ENCODE data around the gene EIF2AK3. TPM values are rescaled to one million over a fixed set of nuclear protein-coding genes. Genes with fewer than 3 reads are reported as not detected.

Gene EIF2AK3
- polyA plus RNA-seq, 2 of the 4 experiments (the other 2 are of a cell fraction) = 11.0 to 17.5 TPM

DNA sequence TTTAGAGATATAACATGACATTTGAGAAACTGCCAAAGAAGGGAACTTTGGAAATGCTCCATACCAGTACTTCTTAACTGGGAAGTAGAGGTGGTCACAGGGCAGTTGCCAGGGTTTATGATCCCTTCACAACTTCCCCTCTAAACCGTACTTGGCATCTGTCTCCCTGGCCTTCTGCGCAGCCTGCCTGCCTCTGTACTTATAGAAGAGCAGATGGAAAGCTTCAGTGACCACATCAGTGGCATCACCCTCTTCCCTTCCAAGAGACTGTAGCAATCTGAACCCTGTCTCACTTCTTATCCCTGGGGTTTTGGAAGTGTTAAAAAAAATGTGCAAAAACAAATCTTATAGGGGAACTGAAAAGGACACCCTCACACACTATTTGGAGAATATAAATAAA is 64.1 kb downstream of the EIF2AK3 start:
- TF ChIP-seq PHF8 (IDR thresholded peaks at IDR 0.05; ENCODE audit: borderline replicate concordance, low read depth) (no peak), CBX8 (IDR thresholded peaks at IDR 0.05) (no peak), CHD4 (IDR thresholded peaks at IDR 0.05; ENCODE audit: borderline replicate concordance) (no peak), EHMT2 (IDR thresholded peaks at IDR 0.05; ENCODE audit: low read depth) (no peak), BHLHE40 (IDR thresholded peaks at IDR 0.05; ENCODE audit: low read depth, low read length) (no peak), ZC3H11A (IDR thresholded peaks at IDR 0.05) (no peak), RNF2 (IDR thresholded peaks at IDR 0.05; ENCODE audit: borderline replicate concordance, low read depth) (no peak), CBX2 (IDR thresholded peaks at IDR 0.05; ENCODE audit: borderline replicate concordance, low read depth) (no peak), EHF (CRISPR knock-in tag; IDR thresholded peaks at IDR 0.05) (no peak), RARB (CRISPR knock-in tag; IDR thresholded peaks at IDR 0.05) (no peak), TP53 (CRISPR knock-in tag; IDR thresholded peaks at IDR 0.05) (no peak)
- POLR2A ChIA-PET = no interaction called here
- no peaks in the 10 kb centered on the region for H3K9me3 ChIP-seq
- DNase-seq (ENCODE audit: low read depth in 1 of 2, low spot score in 1 of 2) = no peak
- CTCF ChIA-PET = interaction anchor here (0.9 kb wide), 1 partner anchor 28 kb away, joined by 3 read pairs; no protein-coding TSS in a partner anchor
- ATAC-seq = no peak
- no peaks in the 10 kb centered on the region for H3K4me1 ChIP-seq
- FAIRE-seq = no peak
- no peak overlapping the region for H3K4me3 ChIP-seq
- H3K27ac ChIP-seq = no peak overlapping the region
- no peak overlapping the region for H3K4me2 ChIP-seq
- 82% methylated on average over 2 of the region's 2 CpGs for WGBS (ENCODE audit: missing lambda C conversion rate)

DNA sequence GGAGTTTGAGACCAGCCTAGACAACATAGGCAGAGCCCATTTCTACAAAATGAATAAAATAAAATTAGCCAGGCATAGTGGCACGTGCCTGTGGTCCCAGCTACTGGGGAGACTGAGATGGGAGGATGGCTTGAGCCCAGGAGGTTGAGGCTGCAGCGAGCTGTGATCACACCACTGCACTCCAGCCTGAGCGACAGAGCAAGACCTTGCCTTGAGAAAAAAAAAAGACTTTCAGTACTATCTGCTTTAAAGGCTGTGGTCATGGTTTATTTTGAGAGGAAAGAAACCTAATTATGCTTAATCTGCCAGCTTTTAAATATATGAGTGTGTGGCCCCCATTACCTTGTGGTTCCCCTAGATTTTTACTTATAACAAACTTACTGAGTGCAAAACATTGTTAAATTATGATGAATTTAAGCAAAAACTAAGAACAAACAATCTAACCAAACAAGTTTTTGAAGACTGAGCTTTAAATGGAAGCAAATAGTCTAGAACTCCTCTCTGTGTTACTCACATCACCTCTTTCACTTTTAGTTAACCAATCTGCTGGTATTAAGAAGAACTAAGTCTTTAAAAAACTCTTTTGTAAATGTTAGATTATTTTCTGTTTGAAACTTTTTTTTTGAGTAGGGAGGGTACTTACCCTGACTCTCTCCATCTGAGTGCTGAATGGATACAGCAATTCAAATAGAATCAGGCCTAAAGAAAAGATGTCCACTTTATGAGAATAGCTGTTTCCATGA is 65.4 kb downstream of the EIF2AK3 start:
- no peak overlapping the region for H3K27ac ChIP-seq
- POLR2A ChIA-PET = no interaction called here
- ATAC-seq (no peak), DNase-seq (ENCODE audit: low read depth in 1 of 2, low spot score in 1 of 2) (no peak), FAIRE-seq (no peak)
- H3K4me1 ChIP-seq = no peaks in the 10 kb centered on the region
- CTCF ChIA-PET = interaction anchor here (0.7 to 0.9 kb wide), 2 partner anchors 29 to 185 kb away, joined by 3 read pairs; no protein-coding TSS in a partner anchor
- H3K9me3 ChIP-seq = no peaks in the 10 kb centered on the region
- no peak overlapping the region for H3K4me2 ChIP-seq
- WGBS (ENCODE audit: missing lambda C conversion rate) = 91% methylated on average over 3 of the region's 3 CpGs
- TF ChIP-seq, protein P1, sequence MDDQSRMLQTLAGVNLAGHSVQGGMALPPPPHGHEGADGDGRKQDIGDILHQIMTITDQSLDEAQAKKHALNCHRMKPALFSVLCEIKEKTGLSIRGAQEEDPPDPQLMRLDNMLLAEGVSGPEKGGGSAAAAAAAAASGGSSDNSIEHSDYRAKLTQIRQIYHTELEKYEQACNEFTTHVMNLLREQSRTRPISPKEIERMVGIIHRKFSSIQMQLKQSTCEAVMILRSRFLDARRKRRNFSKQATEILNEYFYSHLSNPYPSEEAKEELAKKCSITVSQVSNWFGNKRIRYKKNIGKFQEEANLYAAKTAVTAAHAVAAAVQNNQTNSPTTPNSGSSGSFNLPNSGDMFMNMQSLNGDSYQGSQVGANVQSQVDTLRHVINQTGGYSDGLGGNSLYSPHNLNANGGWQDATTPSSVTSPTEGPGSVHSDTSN (IDR thresholded peaks at IDR 0.05) = no peak
- no peak for TF ChIP-seq FOSB (CRISPR knock-in tag; IDR thresholded peaks at IDR 0.05)
- no peak for TF ChIP-seq GATA3 (IDR thresholded peaks at IDR 0.05; ENCODE audit: borderline replicate concordance)
- no peak for TF ChIP-seq TP53 (CRISPR knock-in tag; IDR thresholded peaks at IDR 0.05)
- TF ChIP-seq, protein P2, sequence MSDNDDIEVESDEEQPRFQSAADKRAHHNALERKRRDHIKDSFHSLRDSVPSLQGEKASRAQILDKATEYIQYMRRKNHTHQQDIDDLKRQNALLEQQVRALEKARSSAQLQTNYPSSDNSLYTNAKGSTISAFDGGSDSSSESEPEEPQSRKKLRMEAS (IDR thresholded peaks at IDR 0.05) = no peak
- TF ChIP-seq ZNF302 (CRISPR knock-in tag; IDR thresholded peaks at IDR 0.05) = no peak
- TF ChIP-seq PHF8 (IDR thresholded peaks at IDR 0.05; ENCODE audit: borderline replicate concordance, low read depth) = no peak
- no peak for TF ChIP-seq POLR2A (IDR thresholded peaks at IDR 0.05; ENCODE audit: low read length)
- TF ChIP-seq NFE2L2 (conservative IDR thresholded peaks at IDR 0.05; ENCODE audit: low read length) = no peak
- no peak for TF ChIP-seq ZC3H11A (IDR thresholded peaks at IDR 0.05)
- no peak for TF ChIP-seq SMC3 (IDR thresholded peaks at IDR 0.05)
- TF ChIP-seq, protein P3, sequence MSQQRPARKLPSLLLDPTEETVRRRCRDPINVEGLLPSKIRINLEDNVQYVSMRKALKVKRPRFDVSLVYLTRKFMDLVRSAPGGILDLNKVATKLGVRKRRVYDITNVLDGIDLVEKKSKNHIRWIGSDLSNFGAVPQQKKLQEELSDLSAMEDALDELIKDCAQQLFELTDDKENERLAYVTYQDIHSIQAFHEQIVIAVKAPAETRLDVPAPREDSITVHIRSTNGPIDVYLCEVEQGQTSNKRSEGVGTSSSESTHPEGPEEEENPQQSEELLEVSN (IDR thresholded peaks at IDR 0.05; ENCODE audit: borderline replicate concordance, low read depth) = no peak
- TF ChIP-seq, protein P4, sequence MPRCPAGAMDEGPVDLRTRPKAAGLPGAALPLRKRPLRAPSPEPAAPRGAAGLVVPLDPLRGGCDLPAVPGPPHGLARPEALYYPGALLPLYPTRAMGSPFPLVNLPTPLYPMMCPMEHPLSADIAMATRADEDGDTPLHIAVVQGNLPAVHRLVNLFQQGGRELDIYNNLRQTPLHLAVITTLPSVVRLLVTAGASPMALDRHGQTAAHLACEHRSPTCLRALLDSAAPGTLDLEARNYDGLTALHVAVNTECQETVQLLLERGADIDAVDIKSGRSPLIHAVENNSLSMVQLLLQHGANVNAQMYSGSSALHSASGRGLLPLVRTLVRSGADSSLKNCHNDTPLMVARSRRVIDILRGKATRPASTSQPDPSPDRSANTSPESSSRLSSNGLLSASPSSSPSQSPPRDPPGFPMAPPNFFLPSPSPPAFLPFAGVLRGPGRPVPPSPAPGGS (IDR thresholded peaks at IDR 0.05) = no peak
- no peak for TF ChIP-seq ZSCAN20 (CRISPR knock-in tag; IDR thresholded peaks at IDR 0.05)
- no peak overlapping the region for H3K4me3 ChIP-seq

Measured in A549 (cell line).